ENCODE measurements around the gene FBXW7.

FBXW7 gene

GRCh38 chr4:152513078-152513477 is 22.8 kb downstream of the FBXW7 start:
- no peak for DNase-seq

- no peak for DNase-seq
These were observed 23.4 kb downstream of the FBXW7 start for GRCh38 chr4:152512483-152512882.

GRCh38 chr4:152510349-152511147 is 25.3 kb downstream of the FBXW7 start:
- no peak for DNase-seq

- DNase-seq: no peak
These were observed 26.2 kb downstream of the FBXW7 start for GRCh38 chr4:152509595-152510225.

GRCh38 chr4:152508818-152509217 is 27.1 kb downstream of the FBXW7 start:
- no peak for DNase-seq

- DNase-seq: no peak
These were observed 27.5 kb downstream of the FBXW7 start for GRCh38 chr4:152508386-152508785.

GRCh38 chr4:152503653-152504290 is 32.1 kb downstream of the FBXW7 start:
- DNase-seq: no peak

- DNase-seq: no peak
These were observed 33.9 kb downstream of the FBXW7 start for GRCh38 chr4:152501846-152502536.

- DNase-seq: peak in 21 of 58 donors; percentile 0 to 71 (median 8)
These were observed 35.0 kb downstream of the FBXW7 start for GRCh38 chr4:152500800-152501434.

- no peak for DNase-seq
These were observed 35.6 kb downstream of the FBXW7 start for GRCh38 chr4:152500275-152500674.

GRCh38 chr4:152499344-152499743 is 36.5 kb downstream of the FBXW7 start:
- DNase-seq: no peak

GRCh38 chr4:152494020-152494419 is 41.9 kb downstream of the FBXW7 start:
- DNase-seq: no peak

GRCh38 chr4:152488246-152488645 is 47.6 kb downstream of the FBXW7 start:
- DNase-seq: no peak

- DNase-seq: no peak
These were observed 49.2 kb downstream of the FBXW7 start for GRCh38 chr4:152486429-152487389.

GRCh38 chr4:152485726-152486276 is 50.1 kb downstream of the FBXW7 start:
- no peak for DNase-seq

GRCh38 chr4:152482211-152482610 is 53.7 kb downstream of the FBXW7 start:
- DNase-seq: no peak

- DNase-seq: no peak
These were observed 55.0 kb downstream of the FBXW7 start for GRCh38 chr4:152480901-152481300.

- no peak for DNase-seq
These were observed 55.6 kb downstream of the FBXW7 start for GRCh38 chr4:152480326-152480725.

GRCh38 chr4:152479428-152480026 is 56.4 kb downstream of the FBXW7 start:
- no peak for DNase-seq
